GM18502 (cell line): ENCODE results near the gene RPUSD1.
A peak's percentile ranks its signal among the peaks of the same experiment; 100 is the strongest.
"Not testable (repeated sequence)": the region's sequence is repeated elsewhere in the genome, so short reads cannot be mapped to it uniquely, and the experiment has no call there.

Source experiments
- ATAC-seq: cut with Tn5 transposase; IDR thresholded peaks from one replicate; pipeline ENCODE4 v1.9.1; 2021; ENCODE audit warnings: mild to moderate bottlenecking; ENCODE audit not compliant: unreplicated experiment, poor library complexity

The RPUSD1 gene

GRCh38 chr16:787978-788398 lies at the start of gene RPUSD1:
TSS of gene RPUSD1 (minus strand) at chr16:788381. CDS start at chr16:787737, 644 bp downstream.
- peak; percentile 28 for ATAC-seq

GRCh38 chr16:836822-837221 lies 48.6 kb upstream of the RPUSD1 start:
- ATAC-seq: not testable (repeated sequence)

GRCh38 chr16:836221-836620 lies 48.0 kb upstream of the RPUSD1 start:
- ATAC-seq: no peak

GRCh38 chr16:835373-835772 lies 47.2 kb upstream of the RPUSD1 start:
- no peak for ATAC-seq

GRCh38 chr16:833411-833810 lies 45.2 kb upstream of the RPUSD1 start:
- no peak for ATAC-seq

- no peak for ATAC-seq
These were observed 44.6 kb upstream of the RPUSD1 start for GRCh38 chr16:832652-833336.

GRCh38 chr16:831571-832413 lies 43.6 kb upstream of the RPUSD1 start:
- no peak for ATAC-seq

- no peak for ATAC-seq
These were observed 42.8 kb upstream of the RPUSD1 start for GRCh38 chr16:830871-831570.

- ATAC-seq: no peak
These were observed 42.1 kb upstream of the RPUSD1 start for GRCh38 chr16:830107-830870.

- ATAC-seq: no peak
These were observed 40.7 kb upstream of the RPUSD1 start for GRCh38 chr16:828891-829290.

- ATAC-seq: no peak
These were observed 39.3 kb upstream of the RPUSD1 start for GRCh38 chr16:827513-827912.

- ATAC-seq: no peak
These were observed 37.3 kb upstream of the RPUSD1 start for GRCh38 chr16:825341-826061.

- ATAC-seq: no peak
These were observed 36.4 kb upstream of the RPUSD1 start for GRCh38 chr16:824601-825000.

GRCh38 chr16:824194-824593 lies 36.0 kb upstream of the RPUSD1 start:
- ATAC-seq: no peak

GRCh38 chr16:822909-823297 lies 34.7 kb upstream of the RPUSD1 start:
- ATAC-seq: no peak

- ATAC-seq: no peak
These were observed 34.2 kb upstream of the RPUSD1 start for GRCh38 chr16:822174-822908.

- ATAC-seq: no peak
These were observed 33.6 kb upstream of the RPUSD1 start for GRCh38 chr16:821751-822150.

- no peak for ATAC-seq
These were observed 32.6 kb upstream of the RPUSD1 start for GRCh38 chr16:820748-821147.

GRCh38 chr16:820044-820408 lies 31.8 kb upstream of the RPUSD1 start:
- not testable (repeated sequence) for ATAC-seq
